ENCODE measurements around the gene CAMSAP3.

CAMSAP3 gene

DNA sequence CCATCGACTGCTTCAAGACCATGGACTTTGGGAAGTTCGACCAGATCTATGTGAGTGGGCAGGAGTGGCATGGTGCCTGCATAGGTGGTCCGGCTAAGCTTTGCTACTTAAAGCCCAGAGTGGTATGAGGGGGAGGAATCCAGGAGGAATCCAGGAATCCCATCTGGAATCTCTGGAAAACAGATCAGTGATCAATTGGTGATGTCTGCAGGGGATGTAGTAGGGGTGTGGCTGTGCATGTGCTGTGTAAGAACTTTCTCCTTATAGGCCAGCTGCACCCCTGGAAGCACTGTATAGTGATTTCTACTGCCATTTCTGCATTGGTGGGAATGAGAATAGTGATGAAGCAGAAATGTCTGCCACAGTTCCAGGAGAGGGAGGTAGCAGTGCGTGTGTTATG is 36.6 kb upstream of the CAMSAP3 start:
- DNase-seq (ENCODE audit: low read depth in 2 of 2) = no peak
- TF ChIP-seq, protein P1, sequence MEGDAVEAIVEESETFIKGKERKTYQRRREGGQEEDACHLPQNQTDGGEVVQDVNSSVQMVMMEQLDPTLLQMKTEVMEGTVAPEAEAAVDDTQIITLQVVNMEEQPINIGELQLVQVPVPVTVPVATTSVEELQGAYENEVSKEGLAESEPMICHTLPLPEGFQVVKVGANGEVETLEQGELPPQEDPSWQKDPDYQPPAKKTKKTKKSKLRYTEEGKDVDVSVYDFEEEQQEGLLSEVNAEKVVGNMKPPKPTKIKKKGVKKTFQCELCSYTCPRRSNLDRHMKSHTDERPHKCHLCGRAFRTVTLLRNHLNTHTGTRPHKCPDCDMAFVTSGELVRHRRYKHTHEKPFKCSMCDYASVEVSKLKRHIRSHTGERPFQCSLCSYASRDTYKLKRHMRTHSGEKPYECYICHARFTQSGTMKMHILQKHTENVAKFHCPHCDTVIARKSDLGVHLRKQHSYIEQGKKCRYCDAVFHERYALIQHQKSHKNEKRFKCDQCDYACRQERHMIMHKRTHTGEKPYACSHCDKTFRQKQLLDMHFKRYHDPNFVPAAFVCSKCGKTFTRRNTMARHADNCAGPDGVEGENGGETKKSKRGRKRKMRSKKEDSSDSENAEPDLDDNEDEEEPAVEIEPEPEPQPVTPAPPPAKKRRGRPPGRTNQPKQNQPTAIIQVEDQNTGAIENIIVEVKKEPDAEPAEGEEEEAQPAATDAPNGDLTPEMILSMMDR (IDR thresholded peaks at IDR 0.05; ENCODE audit: low read depth, low read length) = no peak
- H3K4me3 ChIP-seq (replicated peaks in 1 of 2; ENCODE audit: low read depth in 2 of 2, low read length in 2 of 2) = no peak overlapping the region

DNA sequence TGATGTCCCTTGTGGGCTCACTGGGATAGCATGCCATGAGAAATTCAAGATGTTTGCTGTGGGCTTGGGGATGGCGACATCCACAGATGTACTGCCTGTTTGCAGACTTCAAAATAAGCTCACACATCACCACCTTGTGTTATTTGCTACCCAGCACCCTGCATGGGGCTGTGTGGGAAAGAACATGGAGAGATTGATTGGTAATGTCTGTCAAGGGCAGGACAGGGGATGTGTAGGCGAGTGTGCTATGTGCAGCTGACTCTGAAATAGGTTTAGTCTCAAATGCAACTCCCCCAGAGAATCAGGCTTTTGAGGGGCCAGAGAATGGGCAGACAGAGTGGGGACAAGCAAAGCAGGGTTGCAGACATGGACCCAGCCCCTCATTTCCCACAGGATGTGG is 35.4 kb upstream of the CAMSAP3 start:
- DNase-seq (ENCODE audit: low read depth in 2 of 2) = no peak
- no peak overlapping the region for H3K4me3 ChIP-seq (replicated peaks in 1 of 2; ENCODE audit: low read depth in 2 of 2, low read length in 2 of 2)
- TF ChIP-seq, protein P1 (IDR thresholded peaks at IDR 0.05; ENCODE audit: low read depth, low read length) = no peak

DNA sequence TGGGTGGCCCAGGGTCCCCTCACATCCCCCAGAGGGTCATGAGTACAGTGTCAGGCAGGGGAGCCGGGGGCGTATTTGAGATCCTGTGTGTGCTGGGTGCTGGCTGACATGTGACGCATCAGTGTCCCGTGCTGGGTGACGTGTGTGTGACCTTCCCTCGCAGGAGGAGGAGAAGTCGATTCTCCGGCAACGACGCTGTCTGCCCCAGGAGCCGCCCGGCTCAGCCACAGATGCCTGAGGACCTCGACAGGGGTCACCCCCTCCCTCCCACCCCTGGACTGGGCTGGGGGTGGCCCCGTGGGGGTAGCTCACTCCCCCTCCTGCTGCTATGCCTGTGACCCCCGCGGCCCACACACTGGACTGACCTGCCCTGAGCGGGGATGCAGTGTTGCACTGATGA is 34.3 kb upstream of the CAMSAP3 start:
- H3K4me3 ChIP-seq (replicated peaks in 1 of 2; ENCODE audit: low read depth in 2 of 2, low read length in 2 of 2) = no peak overlapping the region
- TF ChIP-seq, protein P1 (IDR thresholded peaks at IDR 0.05; ENCODE audit: low read depth, low read length) = no peak
- DNase-seq (ENCODE audit: low read depth in 2 of 2) = no peak

DNA sequence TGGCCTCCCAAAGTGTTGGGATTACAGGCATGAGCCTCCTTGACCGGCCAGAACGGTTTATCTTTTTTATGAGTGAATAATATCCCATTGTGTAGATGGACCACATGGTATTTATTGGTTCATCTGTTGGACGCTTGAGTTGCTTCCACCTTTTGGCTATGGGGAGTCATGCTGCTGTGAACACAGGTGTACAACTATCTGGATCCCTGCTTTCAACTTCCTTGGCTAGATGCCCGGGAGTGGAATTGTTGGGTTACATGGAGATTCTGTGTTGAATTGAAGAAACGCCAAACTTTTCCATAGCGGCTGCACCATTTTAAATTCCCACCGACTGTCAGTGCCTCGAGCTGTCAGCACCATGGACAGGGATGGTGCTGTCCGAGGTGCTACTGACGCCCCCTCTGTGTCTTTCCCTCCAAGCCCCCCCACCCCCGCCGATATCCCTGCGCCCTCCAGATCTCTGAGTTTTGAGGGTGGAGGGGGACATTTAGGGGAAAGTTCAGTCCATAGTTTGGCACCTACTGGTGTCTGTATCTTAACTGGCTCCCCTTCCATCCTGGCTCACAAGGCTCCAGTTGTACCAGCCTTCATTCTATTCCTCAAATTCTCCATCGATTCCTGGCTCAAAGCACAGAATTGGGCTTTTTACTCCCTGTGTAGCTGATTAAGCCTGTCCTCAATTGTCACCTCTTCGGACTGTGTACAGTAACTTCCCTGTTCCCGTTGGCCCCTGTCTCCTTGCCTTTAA is 32.8 kb upstream of the CAMSAP3 start:
- TF ChIP-seq, protein P1 (IDR thresholded peaks at IDR 0.05; ENCODE audit: low read depth, low read length) = no peak
- no peak overlapping the region for H3K4me3 ChIP-seq (replicated peaks in 1 of 2; ENCODE audit: low read depth in 2 of 2, low read length in 2 of 2)
- no peak for DNase-seq (ENCODE audit: low read depth in 2 of 2)

DNA sequence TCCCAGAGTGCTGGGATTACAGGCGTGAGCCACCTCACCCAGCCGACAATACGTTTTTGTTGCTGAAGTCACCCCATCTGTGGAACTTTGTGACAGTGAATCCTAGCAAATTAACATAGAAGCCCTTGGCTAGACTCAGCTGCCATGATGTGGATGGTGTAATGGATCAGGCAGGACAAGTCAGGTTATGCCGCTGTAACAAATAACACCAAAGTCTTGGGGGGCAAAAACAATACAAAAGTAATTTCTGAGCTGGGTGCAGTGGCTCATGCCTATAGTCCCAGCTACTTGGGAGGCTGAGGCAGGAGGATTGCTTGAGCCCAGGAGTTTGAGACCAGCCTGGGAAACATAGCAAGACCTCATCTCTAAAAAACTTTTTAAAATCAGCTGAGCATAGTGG is 30.8 kb upstream of the CAMSAP3 start:
- DNase-seq (ENCODE audit: low read depth in 2 of 2) = no peak
- H3K4me3 ChIP-seq (replicated peaks in 1 of 2; ENCODE audit: low read depth in 2 of 2, low read length in 2 of 2) = no peak overlapping the region
- TF ChIP-seq, protein P1 (IDR thresholded peaks at IDR 0.05; ENCODE audit: low read depth, low read length) = no peak

DNA sequence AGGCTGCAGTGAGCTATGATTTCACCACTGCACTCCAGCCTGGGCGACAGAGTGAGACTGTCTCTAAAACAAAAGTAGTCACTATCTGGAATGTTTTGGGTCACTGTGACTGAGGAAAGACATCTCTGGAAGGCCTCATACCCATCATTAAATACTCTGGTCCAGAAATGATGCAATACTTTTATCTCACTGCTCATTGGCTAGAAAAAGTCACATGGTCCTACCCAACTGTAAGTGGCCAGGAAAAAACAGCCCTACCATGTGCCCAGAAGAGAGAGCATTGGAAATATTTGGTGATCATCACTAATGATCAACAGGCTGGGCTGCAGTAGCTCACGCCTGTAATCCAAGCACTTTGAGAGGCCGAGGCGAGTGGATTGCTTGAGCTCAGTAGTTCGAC is 30.3 kb upstream of the CAMSAP3 start:
- no peak overlapping the region for H3K4me3 ChIP-seq (replicated peaks in 1 of 2; ENCODE audit: low read depth in 2 of 2, low read length in 2 of 2)
- no peak for DNase-seq (ENCODE audit: low read depth in 2 of 2)
- TF ChIP-seq, protein P1 (IDR thresholded peaks at IDR 0.05; ENCODE audit: low read depth, low read length) = no peak

DNA sequence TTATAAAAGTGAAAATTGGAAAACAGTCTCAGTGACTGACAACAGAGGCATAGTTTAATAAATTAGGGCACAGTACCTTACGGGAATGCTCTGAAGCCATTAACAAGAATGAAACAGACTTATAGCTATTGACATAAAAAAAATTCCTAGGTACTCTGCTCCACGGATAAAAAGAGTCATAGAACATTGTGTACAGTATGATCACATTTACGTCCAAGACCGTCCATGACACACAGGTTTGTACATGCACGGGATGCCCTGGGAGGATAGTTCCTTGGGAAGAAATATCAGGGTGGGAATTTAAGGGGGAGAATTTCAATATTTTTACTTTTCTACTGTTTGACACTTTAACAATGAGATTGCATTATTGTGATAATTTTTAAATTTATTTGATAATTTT is 24.9 kb upstream of the CAMSAP3 start:
- TF ChIP-seq, protein P1 (IDR thresholded peaks at IDR 0.05; ENCODE audit: low read depth, low read length) = no peak
- H3K4me3 ChIP-seq (replicated peaks in 1 of 2; ENCODE audit: low read depth in 2 of 2, low read length in 2 of 2) = no peak overlapping the region
- DNase-seq (ENCODE audit: low read depth in 2 of 2) = no peak

All from cardiac fibroblast (primary cell).